NCI-H446 (cell line): ENCODE data around the gene PDE4D.

Source experiments
- DNase-seq, 2 experiments: peaks; one replicate each; lab custom pipeline; 2025; lab: John Stamatoyannopoulos, UW

Gene PDE4D

DNA sequence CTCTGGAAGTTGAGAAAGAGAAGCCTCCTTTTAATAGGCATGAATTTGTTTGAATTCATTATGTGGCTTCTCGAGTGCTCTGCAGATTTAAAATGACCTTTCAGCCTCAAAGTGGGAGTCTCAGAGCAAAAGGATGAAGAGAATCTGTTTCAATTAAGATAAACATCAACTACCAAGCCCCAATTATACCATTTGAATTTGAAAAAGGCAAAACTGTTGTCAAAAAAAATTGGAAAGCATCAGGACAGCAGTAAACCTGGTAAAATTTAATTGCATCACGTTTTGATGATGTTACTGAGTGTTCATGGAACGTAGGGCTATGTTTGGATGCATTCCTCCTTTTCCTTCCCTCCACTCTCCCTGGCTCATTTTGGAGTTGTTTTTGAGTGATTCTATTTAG is 637.2 kb downstream of the PDE4D start:
- DNase-seq, result no peak

DNA sequence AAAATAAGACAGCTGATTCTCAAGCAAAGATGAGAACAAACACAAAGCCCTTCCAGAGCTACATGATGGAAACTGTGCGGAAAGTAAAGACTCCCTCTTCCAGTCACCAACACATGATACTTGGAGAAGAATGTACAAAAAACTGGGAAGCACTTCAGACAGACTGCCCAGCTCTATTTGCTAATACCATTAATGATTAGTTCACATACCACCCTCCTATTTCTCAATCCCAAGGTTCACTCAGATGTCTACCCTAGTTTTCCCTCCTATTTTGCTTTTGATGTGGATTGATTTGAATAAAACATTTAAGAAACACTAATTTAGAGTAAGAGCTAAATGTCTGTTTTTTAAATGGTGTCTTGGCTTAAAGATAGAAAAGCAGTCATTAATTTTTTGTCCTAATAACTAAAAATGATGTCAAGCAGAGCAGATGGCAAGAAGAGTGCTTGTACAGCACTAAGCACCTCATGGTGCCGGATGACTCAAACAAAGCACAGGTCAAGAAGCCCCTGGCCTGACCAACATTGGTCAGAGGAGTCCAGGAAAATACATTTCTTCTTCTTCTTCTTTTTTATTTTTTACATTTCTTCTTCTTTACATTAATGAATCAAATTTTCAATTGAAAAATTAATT is 639.4 kb downstream of the PDE4D start:
- no peak for DNase-seq

DNA sequence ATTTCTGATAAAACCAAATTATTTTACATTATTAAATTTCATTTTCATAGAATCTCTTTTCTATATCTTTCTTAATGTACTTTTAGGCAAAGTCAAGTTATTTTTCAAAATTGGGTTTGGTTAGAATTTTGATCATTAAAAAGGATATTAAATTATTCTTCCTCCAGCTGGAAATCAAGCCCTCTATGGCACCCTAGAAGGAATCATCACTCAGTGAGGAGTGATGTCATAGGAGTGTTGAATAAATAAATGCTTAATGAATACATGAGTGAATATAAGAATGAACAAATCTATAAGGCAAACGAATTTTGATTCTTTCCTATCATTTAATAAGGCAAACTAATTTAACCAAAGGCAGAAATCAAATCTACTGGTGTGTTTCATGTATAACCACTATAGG is 639.9 kb downstream of the PDE4D start:
- DNase-seq, result no peak

DNA sequence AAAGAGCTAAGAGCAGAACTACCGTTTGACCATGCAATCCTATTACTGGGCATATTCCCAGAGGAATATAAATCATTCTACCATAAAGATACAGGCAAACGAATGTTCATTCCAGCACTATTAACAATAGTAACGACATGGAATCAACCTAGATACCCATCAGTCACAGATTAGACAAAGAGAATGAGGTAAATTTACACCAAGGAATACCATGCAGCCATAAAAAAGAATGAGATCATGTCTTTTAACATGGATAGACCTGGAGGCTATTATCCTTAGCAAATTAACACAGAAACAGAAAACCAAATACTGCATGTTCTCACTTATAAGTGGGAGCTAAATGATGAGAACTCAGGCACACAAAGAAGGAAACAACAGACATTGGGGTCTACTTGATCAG is 641.9 kb downstream of the PDE4D start:
- no peak for DNase-seq

DNA sequence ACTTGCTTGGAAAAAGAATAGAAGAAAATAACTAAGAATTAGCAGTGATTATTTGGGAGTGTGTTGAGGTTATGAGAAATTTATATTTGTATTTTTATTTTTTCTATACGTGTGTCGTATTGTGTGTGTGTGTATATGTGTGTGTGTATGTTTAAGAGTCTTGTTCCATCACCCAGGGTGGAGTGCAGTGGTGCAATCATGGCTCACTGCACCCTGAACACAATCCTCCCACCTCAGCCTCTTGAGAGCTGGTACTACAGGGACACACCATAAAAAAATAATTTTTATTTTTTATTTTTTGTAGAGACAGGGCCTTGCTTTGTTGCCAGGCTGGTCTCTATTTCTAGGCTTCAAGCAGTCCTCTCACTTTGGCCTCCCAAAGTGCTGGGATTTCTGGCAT is 643.8 kb downstream of the PDE4D start:
- DNase-seq, result no peak

DNA sequence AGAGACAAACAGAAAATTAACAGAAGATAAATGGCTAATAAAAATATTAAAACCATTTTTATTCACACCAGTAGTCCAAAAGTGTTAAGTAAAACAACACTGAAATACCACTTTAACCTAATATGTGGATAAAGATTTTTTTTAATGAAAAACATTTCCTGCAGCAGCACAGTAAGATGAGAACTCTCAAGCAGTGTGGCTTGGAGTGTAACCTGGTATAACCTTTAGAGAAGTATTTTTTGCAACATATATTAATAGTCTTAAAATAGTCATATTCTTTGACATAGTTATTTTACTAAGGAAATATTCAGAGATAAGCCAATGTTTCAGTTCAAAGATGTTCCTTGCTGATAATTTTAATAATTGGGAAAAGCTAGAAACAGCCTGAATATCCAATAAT is 644.4 kb downstream of the PDE4D start:
- no peak for DNase-seq

DNA sequence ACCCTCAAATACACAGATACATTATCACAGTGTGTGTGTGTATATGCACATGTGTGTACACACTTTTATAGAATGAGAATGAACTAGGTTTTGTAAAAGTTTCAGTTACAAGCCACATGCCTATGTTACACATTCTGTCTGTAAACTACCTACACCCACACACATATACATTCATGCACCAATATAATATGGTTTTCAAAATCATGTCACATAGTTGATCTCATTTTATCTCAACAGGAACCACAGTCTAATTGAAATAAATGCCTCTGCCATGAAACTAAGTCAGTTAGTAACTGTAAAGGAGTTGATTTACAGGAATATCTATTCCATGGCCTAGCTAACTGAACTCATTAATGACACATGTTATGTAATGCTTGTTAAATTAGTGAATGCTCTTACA is 646.6 kb downstream of the PDE4D start:
- DNase-seq, result no peak

DNA sequence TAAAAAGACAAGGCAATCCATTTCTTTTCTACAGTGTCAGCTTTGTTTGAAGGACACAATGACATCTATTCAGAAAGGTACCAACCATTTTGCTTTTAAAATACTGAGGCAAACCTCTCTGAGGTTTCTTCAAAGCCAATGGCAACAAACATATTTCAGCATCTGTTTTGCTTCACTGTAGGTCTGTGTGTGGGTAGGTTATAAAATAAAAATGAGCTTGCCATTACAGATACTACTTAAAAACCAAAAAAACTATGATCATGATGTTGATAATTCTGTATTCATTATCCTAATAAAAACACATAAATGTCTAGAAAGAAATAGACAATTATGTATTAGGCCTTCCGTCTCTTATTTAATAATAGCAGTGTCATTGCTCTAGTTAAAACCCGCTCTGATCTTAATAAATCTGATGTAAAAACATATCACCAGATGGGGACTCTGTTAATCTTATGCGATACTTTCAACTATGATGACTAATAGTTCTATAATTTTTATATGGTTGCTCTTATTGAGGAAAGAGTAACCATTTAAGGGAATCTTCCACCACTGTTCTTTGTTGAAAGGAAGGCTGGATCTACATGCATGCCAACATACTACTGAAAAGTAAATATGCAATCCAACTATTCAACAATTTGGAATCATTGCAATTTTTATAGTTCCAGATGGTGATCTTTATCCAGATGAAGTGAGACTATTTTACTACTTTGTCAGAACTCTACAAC is 647.2 kb downstream of the PDE4D start:
- DNase-seq, result peak in 1 of 2 experiments; percentile 50

DNA sequence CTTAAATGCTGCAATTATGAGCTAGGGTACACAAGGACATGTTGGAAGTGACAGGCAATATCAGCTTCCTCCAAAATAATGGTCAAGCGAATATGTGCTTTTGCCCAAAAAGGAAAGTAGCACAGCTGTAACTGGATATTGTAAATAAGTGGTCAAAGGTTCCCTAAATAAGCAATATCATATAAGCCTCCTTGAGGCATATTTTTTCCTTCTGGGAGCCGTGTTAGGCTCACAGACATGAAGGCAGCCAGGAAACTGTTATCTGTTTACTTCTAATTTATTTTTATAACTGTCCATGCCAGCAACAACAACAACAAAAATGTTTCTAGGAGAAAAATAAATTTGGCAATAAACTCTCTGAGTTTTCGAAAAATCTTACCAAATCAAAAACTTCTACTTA is 648.3 kb downstream of the PDE4D start:
- no peak for DNase-seq

DNA sequence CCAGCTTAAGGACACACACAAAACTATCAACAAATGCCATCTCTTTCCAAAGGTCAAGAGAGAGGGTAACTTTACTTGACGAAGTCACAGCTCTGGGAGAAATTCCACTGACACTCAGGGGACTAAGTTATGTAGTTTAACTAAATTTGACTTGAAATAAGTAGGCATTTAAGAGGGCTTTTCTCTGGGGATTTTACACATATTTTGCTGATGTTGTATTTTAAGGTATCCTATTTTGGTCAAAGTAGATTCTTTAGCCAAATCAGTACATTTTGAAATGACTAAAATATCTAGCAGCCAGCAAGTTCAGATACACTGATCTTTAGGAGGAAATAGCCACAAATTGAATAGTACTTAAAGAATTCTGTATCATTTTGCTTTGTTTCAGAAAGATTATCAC is 652.0 kb downstream of the PDE4D start:
- peak in 1 of 2 experiments; percentile 30 for DNase-seq

DNA sequence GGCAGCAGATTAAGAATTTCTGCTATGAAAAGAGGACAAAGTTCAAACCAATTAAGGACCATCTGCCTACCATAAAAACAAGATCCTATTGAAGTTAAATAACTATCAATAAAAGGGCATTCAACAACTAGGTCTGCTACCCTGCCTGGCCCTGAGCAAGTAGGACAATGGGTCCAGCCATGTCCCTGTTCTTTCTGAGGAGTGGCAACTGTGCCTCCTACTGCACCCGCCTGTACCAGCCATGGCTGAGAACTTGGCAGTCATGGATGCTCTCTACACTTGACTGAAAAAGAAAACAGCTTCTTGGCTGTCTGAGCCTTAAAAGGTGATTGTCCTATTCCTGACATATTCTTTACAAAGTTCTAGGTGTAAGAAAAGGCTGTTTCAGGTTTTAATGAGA is 652.4 kb downstream of the PDE4D start:
- DNase-seq, result peak in 1 of 2 experiments; percentile 39

DNA sequence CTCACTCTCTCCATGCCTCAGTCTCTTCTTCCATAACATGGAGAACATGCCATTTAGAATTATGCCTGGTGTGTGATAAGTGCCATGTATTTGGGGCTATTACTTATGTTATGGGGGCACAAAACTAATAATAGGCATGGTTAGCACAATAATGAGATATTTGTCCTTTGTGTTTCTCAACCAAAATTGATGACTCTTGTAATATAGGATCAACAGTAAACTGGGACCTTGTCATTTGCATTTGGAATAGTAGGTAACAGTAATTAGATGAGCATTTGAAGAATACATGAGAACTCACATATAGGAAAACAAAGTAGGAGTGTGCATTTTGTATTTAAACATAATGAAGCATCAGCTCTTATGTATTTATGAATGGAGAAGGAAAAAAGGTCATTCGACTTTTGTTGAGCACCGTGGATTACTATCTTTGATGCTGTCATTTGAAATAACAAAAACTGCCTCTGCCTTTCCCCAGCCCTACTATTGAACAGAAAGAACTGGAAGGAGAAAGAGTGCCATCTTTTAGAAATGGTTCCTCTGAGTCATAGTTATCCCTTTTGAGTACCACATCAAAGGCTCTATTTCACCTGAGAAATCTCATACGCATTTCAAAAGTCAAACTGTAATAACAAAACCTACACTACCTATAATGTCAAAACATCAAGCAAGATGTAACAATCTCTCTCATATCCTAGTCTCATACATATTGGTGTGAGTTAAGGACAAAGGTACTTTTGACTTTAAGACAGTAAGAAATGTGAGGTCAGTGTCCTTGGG is 655.2 kb downstream of the PDE4D start:
- DNase-seq, result no peak

DNA sequence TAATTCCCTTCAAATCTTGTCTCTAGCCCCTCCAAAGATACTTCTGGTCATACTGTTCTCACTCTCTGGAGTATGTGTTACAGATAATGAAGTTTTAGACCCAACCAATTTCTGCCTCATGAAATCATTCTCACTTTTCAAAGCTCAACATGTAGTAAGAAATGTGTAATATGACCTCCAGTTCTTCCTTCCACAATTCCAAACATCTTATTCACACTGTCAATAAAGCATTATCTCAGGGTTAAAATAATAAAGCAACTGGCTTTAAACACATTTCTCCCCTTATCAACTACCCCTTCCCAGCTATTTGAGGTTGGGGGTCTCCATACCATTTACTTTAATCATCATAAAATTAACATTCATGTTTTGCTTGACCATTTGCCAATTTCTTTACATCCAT is 656.5 kb downstream of the PDE4D start:
- no peak for DNase-seq

DNA sequence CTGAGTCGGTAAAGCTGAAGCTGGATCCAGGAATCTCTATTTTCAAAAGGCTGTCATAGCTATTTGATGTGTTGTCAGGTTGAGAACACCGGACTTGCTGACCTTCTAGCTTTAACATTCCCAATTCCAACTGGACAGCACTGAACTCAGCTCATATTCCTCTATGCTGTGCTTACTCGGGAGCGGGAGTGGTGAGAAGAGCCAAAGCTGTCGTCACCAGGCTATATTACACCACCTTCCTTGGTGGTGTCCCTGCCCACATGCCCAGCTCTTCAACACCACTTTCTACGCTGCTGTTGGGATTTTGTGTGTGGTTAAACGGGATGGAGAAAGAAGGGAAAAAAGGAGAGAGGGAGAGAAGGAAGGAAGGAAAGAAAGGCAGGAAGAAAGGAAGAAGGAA is 657.1 kb downstream of the PDE4D start:
- no peak for DNase-seq

DNA sequence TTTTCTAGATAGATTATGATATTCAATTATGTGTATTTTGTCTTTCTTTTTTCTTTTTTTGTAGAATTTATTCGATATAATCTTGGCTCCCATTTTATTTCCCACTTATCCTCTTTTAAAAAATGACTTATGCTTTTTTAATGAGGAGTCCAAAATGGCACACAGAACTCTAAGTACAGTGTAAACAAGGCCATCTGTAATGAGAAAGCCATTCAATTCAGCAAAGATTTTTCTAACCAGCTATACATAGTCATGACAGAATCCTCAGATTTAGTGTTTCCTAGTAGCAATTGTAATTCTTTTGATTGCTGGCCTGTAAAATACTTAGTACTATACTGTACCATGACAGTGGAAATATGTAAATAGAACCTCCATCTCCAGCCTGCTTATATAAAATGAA is 659.3 kb downstream of the PDE4D start:
- peak; percentile 30 to 57 for DNase-seq

DNA sequence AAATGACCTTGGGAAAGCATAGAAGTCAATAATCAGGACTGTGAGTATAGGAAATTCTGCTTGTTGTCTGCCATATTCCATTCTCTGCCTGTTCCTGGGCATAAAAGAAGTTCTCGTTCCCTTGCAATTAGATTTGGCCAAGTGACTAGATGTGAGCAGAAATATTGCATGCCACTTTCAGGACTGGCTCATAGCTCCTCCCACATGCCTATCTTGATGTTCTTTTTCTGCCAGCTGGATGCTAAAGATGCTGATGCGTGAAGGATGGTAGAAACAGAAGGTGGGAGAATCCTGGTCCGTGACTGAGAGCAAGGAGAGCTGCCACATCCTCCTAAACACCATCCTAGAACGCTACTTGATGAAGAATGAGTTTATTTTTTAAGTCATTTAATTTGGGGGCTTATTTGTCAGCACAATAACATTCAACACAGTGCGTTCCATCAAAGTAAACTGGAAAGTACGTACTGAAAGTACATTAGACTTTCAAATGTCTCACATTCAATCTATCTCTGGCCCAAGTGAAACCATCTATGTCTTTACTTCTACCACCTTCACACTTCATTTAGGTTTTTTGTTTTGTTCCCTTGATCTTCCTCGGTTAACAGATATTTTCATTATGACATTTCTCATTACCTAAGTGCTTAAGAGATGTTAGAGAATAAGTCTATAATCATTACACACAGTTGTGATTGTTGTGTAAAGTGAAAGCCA is 662.1 kb downstream of the PDE4D start:
- no peak for DNase-seq

DNA sequence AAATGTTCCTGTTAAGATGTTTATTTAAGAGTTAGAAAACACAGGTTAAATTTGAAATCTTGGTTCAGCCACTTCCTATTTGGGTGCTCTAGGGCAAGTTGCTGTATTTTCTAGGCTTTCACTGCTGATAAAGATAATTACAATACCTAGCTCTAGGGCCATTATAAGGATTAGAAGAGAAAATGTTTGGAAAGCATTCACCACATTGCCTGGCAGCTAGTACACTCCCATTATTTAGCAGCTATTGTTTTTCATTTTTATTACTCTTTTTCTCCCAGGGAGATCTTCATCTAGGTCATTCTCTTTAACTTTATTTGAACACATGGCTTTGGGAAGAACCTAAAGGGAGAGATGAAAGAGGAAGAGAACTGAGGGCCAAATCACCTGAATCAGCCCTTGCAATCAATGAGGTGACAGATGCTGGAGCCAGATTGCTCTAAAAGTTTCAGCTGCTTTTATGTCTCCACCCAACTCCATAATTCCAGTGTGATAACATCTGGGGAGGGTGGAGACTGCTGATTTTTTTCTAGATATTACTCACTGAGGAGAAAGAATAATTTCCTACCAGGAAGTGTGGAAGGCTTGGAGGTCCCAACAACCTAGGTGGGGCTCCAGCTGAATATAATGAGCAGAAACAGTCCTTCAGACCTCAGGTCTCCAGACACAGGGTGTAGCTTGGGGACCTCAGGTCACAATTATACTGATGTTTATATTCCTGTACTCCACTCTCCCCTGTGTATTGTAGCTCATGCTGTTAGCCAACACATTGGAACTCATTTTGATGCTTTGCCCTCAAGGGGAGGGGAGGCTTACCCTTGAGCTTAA is 670.6 kb downstream of the PDE4D start:
- peak in 1 of 2 experiments; percentile 13 for DNase-seq

DNA sequence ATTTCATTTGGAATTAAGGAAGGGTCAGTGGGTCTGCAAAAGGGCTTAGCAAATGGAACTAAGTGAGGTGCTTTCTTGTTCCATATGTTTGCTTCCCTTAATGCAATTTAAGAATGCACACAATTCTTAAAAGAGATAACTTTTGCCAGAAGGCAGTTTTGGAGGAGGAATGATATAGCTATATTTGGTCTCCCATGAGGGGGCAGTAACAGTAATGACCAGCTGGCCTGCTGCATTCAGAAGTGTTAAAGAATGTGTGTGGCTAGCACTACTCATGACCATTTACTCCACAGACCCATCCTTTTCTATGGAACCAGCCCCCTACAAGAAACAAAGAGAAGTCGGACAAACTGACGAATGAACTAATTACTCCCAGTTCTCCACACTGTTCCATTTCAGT is 671.8 kb downstream of the PDE4D start:
- no peak for DNase-seq

DNA sequence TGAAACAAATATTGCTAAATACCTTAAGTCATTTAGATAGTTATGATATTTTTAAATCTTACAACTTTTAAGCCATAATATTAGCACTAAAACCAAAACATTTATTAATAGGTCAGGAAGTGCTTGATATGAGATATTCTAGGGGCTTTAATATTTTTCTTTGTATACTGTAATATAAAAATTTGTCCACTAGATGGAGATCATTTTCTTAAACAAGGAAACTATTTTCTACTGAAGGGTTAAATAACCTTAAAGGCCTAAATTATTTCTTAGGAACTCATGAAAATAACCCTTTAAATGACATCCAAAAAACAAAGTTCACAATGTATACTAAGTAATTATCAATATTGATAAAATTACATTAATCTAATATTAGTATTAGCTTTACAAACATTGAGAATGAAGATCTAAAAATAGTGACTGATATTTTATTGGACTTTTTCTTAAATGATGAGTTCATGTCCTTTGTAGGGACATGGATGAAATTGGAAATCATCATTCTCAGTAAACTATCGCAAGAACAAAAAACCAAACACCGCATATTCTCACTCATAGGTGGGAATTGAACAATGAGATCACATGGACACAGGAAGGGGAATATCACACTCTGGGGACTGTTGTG is 675.0 kb downstream of the PDE4D start:
- DNase-seq, result peak in 1 of 2 experiments; percentile 44

DNA sequence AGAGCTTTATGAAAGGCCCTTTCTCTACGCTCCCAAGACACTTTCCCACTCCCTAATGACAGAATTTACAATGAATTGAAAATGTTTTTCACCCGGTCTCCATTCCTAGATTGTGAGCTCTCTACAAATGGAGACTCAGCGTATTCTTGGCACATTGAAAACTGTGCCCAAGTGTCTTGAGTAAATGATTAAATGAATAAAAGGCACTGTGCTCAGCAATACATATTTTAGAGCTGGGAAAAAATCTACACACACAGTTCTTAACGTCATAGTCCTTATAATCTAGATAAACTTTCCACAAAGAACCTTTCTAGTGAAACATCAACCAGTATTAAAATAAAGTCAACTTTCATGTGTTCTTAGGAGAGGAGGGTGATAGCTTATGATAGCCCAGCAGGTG is 676.7 kb downstream of the PDE4D start:
- no peak for DNase-seq

DNA sequence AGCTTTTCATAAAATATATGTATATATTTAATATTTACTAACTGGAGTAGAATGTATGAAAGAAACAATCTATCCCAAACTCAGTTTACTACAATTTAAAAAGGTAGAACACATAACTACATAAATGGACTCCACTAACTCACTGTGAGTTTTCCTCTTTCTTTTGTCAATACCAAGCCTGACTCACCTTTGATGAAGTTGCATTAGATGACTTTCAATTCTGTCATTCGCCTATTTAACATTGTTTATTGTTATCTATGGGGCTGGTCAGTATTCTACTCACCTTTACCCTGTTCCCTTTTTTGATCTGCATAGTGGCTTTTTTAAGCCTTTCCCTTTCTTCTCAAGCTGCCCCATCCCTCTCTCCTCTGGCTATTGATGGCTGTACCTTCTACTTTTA is 680.9 kb downstream of the PDE4D start:
- DNase-seq, result no peak
